Thoracic aorta (tissue), 2 donors: Measurements from ENCODE around the gene LCAT. TPM values are rescaled to one million over a fixed set of nuclear protein-coding genes. Genes with fewer than 3 reads are reported as not detected.

Experiments used
- ATAC-seq: fragments of 150-250 bp; one replicate; pipeline ENCODE4 v1.8.0; 2017; ENCODE audit warnings: low read depth; ENCODE audit not compliant: insufficient number of reproducible peaks, low FRiP score
- DNase-seq: peaks from one replicate; pipeline ENCODE4 v3.0.0-alpha.2; 2020; ENCODE audit warnings: low spot score
- H3K27ac ChIP-seq, 2 donors: fragments of 200-600 bp; sonication (generic); 1 replicate in 1 of 2; 2 replicates in 1 of 2; pipeline ENCODE4 v1.5.1; 2016; ENCODE audit warnings: mild to moderate bottlenecking in 2 of 2, moderate library complexity in 2 of 2
- H3K27me3 ChIP-seq: fragments of 200-600 bp; sonication (generic); replicated peaks from 2 replicates; pipeline ENCODE4 v1.6.0; 2016; ENCODE audit warnings: mild to moderate bottlenecking; ENCODE audit not compliant: insufficient read depth
- H3K36me3 ChIP-seq: fragments of 200-600 bp; sonication (generic); one replicate; pipeline ENCODE4 v1.5.1; 2016
- H3K4me1 ChIP-seq, 2 donors: fragments of 200-600 bp; sonication (generic); 1 replicate in 1 of 2; 2 replicates in 1 of 2; pipeline versions ENCODE4 v1.5.1 to v1.6.0; 2016; ENCODE audit warnings: low read depth in 2 of 2, mild to moderate bottlenecking in 1 of 2; ENCODE audit not compliant: control insufficient read depth in 1 of 2
- H3K4me3 ChIP-seq: fragments of 200-600 bp; sonication (generic); 2 replicates; pipeline ENCODE4 v1.5.1; 2016; ENCODE audit warnings: mild to moderate bottlenecking
- H3K9me3 ChIP-seq: fragments of 200-600 bp; sonication (generic); 2 replicates; pipeline ENCODE4 v1.5.1; 2016
- total RNA-seq, 2 donors: library from RNA; depleted of rRNA; stranded (reverse); fragments of >200 nt; gene quantifications; one replicate each; pipeline versions ENCODE4 v1.1.0 to v1.2.3, GENCODE V29; 2016
- TF ChIP-seq, protein P1 (sequence below): fragments of 200-600 bp; sonication (generic); IDR thresholded peaks from one replicate; pipeline ENCODE4 v1.5.1; 2019; ENCODE audit warnings: antibody characterized with exemption

LCAT gene
- total RNA-seq, 2 donors from 2014 or later, result 28.1 to 46.6 TPM

DNA sequence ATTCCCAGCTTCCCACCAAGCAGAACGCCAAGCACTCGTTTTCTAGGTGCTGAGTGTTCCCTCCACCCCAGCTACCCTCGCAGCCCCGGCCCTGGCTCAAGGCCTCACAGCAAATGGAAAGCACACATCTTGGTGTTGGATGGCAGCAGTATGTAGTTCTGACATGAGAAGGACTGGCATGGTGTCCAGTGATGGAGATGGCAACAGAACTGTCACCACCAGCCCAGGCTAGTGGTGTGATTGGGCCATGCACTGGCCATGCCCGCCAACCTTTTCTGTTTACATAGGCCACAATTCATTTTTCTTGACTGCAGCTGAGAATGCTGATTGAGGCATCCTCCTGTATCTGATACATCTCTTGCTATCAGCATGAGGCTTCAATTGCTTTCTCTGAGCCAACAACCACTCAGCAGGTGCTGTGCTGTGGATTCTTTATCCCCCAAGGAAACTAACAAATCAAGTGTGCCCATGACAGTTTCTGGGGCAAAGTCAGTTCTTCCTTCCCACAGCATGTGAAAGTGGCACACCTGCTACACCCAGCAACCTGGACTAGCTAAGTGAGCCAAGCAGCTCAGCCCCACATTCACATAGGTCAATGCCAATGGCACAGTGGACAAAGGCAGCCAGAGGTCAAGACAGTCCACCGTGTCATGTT lies 20.7 kb upstream of the LCAT start:
- Histone ChIP-seq H3K9me3 (no peaks in the 10 kb centered on the region), H3K4me3 (peak overlapping the region; percentile 41), H3K27ac (peak overlapping the region; percentile 55 to 94), H3K4me1 (peaks cover 33 to 73% of the 10 kb centered on the region in 2 donors), H3K27me3 (no peaks in the 10 kb centered on the region), H3K36me3 (peaks cover 38% of the 10 kb centered on the region)
- DNase-seq (no peak), ATAC-seq (no peak)
- TF ChIP-seq, protein P1, sequence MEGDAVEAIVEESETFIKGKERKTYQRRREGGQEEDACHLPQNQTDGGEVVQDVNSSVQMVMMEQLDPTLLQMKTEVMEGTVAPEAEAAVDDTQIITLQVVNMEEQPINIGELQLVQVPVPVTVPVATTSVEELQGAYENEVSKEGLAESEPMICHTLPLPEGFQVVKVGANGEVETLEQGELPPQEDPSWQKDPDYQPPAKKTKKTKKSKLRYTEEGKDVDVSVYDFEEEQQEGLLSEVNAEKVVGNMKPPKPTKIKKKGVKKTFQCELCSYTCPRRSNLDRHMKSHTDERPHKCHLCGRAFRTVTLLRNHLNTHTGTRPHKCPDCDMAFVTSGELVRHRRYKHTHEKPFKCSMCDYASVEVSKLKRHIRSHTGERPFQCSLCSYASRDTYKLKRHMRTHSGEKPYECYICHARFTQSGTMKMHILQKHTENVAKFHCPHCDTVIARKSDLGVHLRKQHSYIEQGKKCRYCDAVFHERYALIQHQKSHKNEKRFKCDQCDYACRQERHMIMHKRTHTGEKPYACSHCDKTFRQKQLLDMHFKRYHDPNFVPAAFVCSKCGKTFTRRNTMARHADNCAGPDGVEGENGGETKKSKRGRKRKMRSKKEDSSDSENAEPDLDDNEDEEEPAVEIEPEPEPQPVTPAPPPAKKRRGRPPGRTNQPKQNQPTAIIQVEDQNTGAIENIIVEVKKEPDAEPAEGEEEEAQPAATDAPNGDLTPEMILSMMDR, result no peak

DNA sequence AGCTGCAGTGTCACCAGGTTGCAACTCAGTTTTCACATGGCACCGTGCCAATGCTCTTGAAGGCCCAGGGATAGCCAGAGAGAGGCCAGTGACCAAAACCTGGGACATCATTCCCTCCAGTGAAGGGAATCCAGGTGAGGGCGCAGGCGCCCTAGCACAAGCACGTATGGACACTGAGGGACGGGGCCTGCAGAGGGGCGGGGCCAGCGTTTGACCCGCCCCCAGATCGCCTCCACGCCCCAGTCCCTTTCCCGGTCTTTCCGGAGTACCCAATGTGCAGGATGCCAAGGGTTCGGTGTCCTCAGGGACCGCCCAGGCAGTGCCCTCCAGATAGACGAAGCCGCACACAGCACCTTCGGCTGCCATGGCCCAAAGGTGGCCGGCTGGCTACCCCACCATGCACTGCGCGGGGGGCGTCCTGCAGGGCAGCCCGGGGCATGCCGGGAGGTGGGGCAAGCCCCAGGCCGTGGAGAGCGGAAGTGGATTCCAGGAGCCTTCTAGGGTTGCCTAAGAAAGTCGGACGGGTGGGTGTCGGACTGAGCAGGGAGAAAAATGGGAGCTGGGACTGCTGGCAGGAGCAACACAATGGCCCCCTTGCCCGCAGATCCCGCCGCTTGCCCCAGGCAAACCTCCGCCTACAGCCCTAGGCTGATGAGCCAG lies 19.9 kb upstream of the LCAT start:
- no peaks in the 10 kb centered on the region for H3K27me3 ChIP-seq
- DNase-seq (no peak), ATAC-seq (no peak)
- TF ChIP-seq, protein P1, result no peak
- H3K4me1 ChIP-seq, result peaks cover 33 to 79% of the 10 kb centered on the region in 2 donors
- peak overlapping the region; percentile 41 for H3K4me3 ChIP-seq
- no peaks in the 10 kb centered on the region for H3K9me3 ChIP-seq
- peak overlapping the region; percentile 55 to 94 for H3K27ac ChIP-seq
- peaks cover 46% of the 10 kb centered on the region for H3K36me3 ChIP-seq

DNA sequence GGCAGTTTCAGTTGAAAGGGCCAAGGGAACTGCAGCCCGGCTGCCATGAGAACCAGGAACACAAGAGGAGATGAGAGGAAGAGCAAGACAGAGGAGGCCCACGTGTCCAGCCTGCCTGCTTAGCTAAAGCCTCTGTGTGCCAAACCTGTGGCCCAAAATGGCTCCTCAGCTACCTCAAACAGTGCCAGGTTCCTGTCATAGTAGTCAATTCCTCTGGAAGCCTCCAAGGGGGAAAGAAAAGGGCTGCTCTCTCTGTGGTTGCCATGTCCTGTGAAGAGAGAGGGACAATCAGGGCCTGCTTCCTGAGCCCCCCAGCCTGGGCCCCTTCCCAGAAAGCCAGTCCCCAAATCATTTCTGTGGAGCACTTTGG lies 19.4 kb upstream of the LCAT start:
- DNase-seq (no peak), ATAC-seq (no peak)
- peaks cover 52% of the 10 kb centered on the region for H3K36me3 ChIP-seq
- H3K9me3 ChIP-seq, result no peaks in the 10 kb centered on the region
- TF ChIP-seq, protein P1, result no peak
- peak overlapping the region; percentile 55 to 94 for H3K27ac ChIP-seq
- H3K27me3 ChIP-seq, result no peaks in the 10 kb centered on the region
- H3K4me3 ChIP-seq, result peak overlapping the region; percentile 41
- peaks cover 33 to 79% of the 10 kb centered on the region in 2 donors for H3K4me1 ChIP-seq

DNA sequence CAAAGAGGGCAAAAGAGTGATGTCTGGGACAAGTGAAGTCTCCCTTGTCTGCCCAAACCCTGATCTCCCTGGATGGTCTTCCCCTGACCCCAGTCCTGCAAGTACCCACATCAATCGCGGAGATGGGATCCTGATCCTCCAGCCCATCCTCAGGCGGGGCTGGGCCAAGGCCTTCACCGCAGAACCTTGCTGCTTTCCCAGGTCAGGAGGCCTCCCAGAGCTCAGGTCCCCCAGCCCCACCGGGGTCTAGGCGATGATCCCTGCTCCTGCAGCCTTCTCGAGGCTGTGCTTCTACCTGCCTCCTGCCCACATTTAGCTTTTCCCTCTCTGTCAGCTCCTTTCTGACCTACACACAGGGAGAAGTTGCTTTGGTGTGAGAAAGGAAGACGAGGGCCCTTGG lies 18.2 kb upstream of the LCAT start:
- H3K4me3 ChIP-seq, result no peak overlapping the region
- ATAC-seq, result no peak
- H3K9me3 ChIP-seq, result no peaks in the 10 kb centered on the region
- H3K27ac ChIP-seq, result peak overlapping the region in 1 of 2 donors; percentile 0
- TF ChIP-seq, protein P1, result no peak
- no peak for DNase-seq
- peaks cover 63% of the 10 kb centered on the region for H3K36me3 ChIP-seq
- H3K27me3 ChIP-seq, result no peaks in the 10 kb centered on the region
- H3K4me1 ChIP-seq, result peaks cover 33 to 73% of the 10 kb centered on the region in 2 donors

DNA sequence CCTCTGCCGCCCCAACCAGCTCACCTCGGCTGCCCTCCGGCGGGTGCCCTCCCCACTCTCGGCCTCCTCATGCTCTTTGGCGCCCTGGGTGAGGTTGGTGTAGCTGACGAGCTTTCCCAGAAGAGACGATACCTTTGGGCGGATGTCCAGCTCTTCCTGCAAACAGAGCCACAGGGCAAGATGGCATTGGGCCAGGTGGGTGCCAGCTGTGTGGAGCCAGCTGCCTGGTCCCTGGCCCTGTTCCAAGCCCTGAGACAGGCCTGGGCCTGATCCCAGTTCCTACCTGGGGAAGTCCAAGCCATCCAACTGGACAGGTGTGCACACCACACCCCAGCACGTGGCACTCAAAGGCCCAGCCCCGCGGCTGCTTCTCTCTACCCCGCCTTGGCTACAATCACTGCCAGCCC lies 17.6 kb upstream of the LCAT start:
- no peak for DNase-seq
- Histone ChIP-seq H3K4me3 (no peak overlapping the region), H3K36me3 (peaks cover 63% of the 10 kb centered on the region), H3K27ac (peak overlapping the region; percentile 0 to 23), H3K9me3 (no peaks in the 10 kb centered on the region), H3K27me3 (no peaks in the 10 kb centered on the region), H3K4me1 (peaks cover 28 to 67% of the 10 kb centered on the region in 2 donors)
- no peak for ATAC-seq
- TF ChIP-seq, protein P1, result no peak
